HEK293T (cell line): ENCODE results near the gene IQSEC1.

ENCODE experiments used
- CTCF ChIA-PET: fragments of 350-600 bp; formaldehyde crosslinking; extraction: SDS; loops from one replicate; lab custom pipeline; 2021; ENCODE audit warnings: antibody characterized with exemption, inconsistent platforms; lab: Yijun Ruan, JAX
- POLR2A ChIA-PET: fragments of 350-600 bp; formaldehyde crosslinking; extraction: SDS; loops from one replicate; lab custom pipeline; 2020; ENCODE audit warnings: antibody characterized with exemption, inconsistent platforms; lab: Yijun Ruan, JAX
- DNase-seq: peaks from one replicate; pipeline ENCODE4 v3.0.0; 2012; ENCODE audit warnings: mixed read lengths; ENCODE audit errors: extremely low spot score
- ARNT ChIP-seq: fragments of 450-650 bp; IDR thresholded peaks from 2 replicates; pipeline ENCODE4 v1.6.1; 2017; ENCODE audit warnings: mild to moderate bottlenecking
- BHLHE40 ChIP-seq: fragments of 450-650 bp; IDR thresholded peaks from 2 replicates; pipeline ENCODE4 v1.6.1; 2016; ENCODE audit warnings: mild to moderate bottlenecking, moderate library complexity, borderline replicate concordance
- CTBP1 ChIP-seq: fragments of 450-650 bp; IDR thresholded peaks from 2 replicates; pipeline ENCODE4 v1.6.1; 2016; ENCODE audit warnings: borderline replicate concordance
- ELF4 ChIP-seq: fragments of 450-650 bp; IDR thresholded peaks from 2 replicates; pipeline ENCODE4 v1.6.1; 2017; ENCODE audit warnings: antibody characterized with exemption
- FOXA1 ChIP-seq: fragments of 450-650 bp; IDR thresholded peaks from 2 replicates; pipeline ENCODE4 v1.6.1; 2016; ENCODE audit warnings: mild to moderate bottlenecking
- FOXK2 ChIP-seq: fragments of 450-650 bp; IDR thresholded peaks from 2 replicates; pipeline ENCODE4 v1.6.1; 2016; ENCODE audit warnings: mild to moderate bottlenecking
- FOXM1 ChIP-seq: fragments of 450-650 bp; IDR thresholded peaks from 2 replicates; pipeline ENCODE4 v1.6.1; 2017; ENCODE audit warnings: mild to moderate bottlenecking, borderline replicate concordance
- HDGF ChIP-seq: fragments of 450-650 bp; IDR thresholded peaks from 2 replicates; pipeline ENCODE4 v1.6.1; 2017; ENCODE audit warnings: antibody characterized with exemption, borderline replicate concordance
- L3MBTL2 ChIP-seq: fragments of 450-650 bp; conservative IDR thresholded peaks from 2 replicates; pipeline ENCODE4 v1.6.1; 2016; ENCODE audit warnings: mild to moderate bottlenecking
- LEF1 ChIP-seq: fragments of 450-650 bp; IDR thresholded peaks from 2 replicates; pipeline ENCODE4 v1.6.1; 2017; ENCODE audit warnings: mild to moderate bottlenecking, borderline replicate concordance
- NFRKB ChIP-seq: fragments of 450-650 bp; IDR thresholded peaks from 2 replicates; pipeline ENCODE4 v1.6.1; 2016; ENCODE audit warnings: mild to moderate bottlenecking, moderate library complexity
- PKNOX1 ChIP-seq: fragments of 450-650 bp; IDR thresholded peaks from 2 replicates; pipeline ENCODE4 v1.6.1; 2016
- SP1 ChIP-seq: fragments of 450-650 bp; IDR thresholded peaks from 2 replicates; pipeline ENCODE4 v1.6.1; 2017
- SUZ12 ChIP-seq: fragments of 450-650 bp; IDR thresholded peaks from 2 replicates; pipeline ENCODE4 v1.6.1; 2016; ENCODE audit warnings: mild to moderate bottlenecking
- TARDBP ChIP-seq: fragments of 450-650 bp; IDR thresholded peaks from 2 replicates; pipeline ENCODE4 v1.6.1; 2016
- ZNF384 ChIP-seq: fragments of 450-650 bp; IDR thresholded peaks from 2 replicates; pipeline ENCODE4 v1.6.1; 2016

The IQSEC1 gene

DNA sequence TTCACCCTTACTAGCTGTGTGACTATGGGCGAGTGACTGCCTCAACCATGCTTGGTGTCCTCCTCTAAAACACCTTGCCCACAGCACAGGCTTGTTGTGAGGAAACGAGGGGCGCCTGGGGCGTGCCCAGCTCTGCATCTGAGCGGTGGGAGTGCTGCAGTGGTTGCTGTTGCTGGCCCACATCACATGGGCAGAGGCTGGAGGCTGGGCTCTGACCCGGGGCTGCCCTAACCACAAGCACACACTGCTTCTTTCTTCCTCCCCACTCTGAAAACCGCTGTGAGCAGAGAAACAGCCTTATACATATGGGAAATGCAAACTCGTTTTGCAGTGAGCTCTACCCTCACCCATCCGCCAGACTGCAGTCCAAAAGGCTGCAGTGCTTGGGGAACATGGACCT, 157.1 kb downstream of the IQSEC1 start:
- DNase-seq = no peak
- CTCF ChIA-PET = no interaction called here
- TF ChIP-seq HDGF (no peak), PKNOX1 (no peak), L3MBTL2 (no peak), TARDBP (no peak), BHLHE40 (no peak), CTBP1 (no peak), SUZ12 (no peak), ARNT (no peak), FOXA1 (no peak), FOXM1 (no peak), NFRKB (no peak), FOXK2 (no peak), LEF1 (no peak), ZNF384 (no peak), ELF4 (no peak), SP1 (no peak)
- POLR2A ChIA-PET = no interaction called here

GRCh38 chr3:12914088-12914487, 159.1 kb downstream of the IQSEC1 start:
- ChIA-PET CTCF (no interaction called here), POLR2A (no interaction called here)
- TF ChIP-seq FOXM1 (no peak), ELF4 (no peak), TARDBP (no peak), SP1 (no peak)
- DNase-seq = no peak

- CTCF ChIA-PET = no interaction called here
- TF ChIP-seq SUZ12 = no peak
- no peak for TF ChIP-seq PKNOX1
- TF ChIP-seq NFRKB = no peak
- no peak for TF ChIP-seq L3MBTL2
- no peak for TF ChIP-seq HDGF
- DNase-seq = no peak
- POLR2A ChIA-PET = no interaction called here
Measured at GRCh38 chr3:12911881-12912415, 161.3 kb downstream of the IQSEC1 start.

- ChIA-PET CTCF (no interaction called here), POLR2A (no interaction called here)
- no peak for TF ChIP-seq FOXA1
- no peak for TF ChIP-seq FOXK2
- TF ChIP-seq TARDBP = no peak
- TF ChIP-seq ZNF384 = no peak
- no peak for TF ChIP-seq BHLHE40
- TF ChIP-seq SP1 = no peak
- TF ChIP-seq CTBP1 = no peak
- no peak for TF ChIP-seq ARNT
- no peak for TF ChIP-seq HDGF
- TF ChIP-seq NFRKB = no peak
- no peak for TF ChIP-seq LEF1
- no peak for TF ChIP-seq ELF4
- no peak for TF ChIP-seq L3MBTL2
- TF ChIP-seq PKNOX1 = no peak
- TF ChIP-seq SUZ12 = no peak
- TF ChIP-seq FOXM1 = no peak
- DNase-seq = no peak
Measured at GRCh38 chr3:12910356-12911099, 162.7 kb downstream of the IQSEC1 start.

GRCh38 chr3:12909710-12910109, 163.5 kb downstream of the IQSEC1 start:
- POLR2A ChIA-PET = no interaction called here
- CTCF ChIA-PET = no interaction called here
- no peak for DNase-seq
- TF ChIP-seq FOXK2 (no peak), BHLHE40 (no peak), ZNF384 (no peak)

DNA sequence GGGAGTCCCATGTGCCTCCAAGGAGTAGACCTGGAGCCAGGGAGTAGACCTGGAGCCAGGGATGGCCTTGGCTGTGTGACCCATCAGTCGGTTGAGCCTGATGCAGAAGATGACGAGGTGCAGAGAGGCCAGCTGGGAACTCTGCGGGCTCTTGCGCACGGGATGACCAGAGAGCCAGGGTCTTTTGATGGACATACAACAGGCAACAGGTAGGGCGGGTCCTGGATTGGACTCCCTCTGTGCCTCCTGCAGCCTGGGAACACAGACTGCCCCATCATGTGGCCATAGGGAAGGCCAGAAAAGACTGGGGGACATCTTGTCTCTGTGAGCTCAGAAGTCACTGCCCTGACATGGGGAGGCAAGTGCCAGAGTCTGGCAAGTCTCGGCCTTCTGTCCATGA, 164.4 kb downstream of the IQSEC1 start:
- DNase-seq = no peak
- ChIA-PET POLR2A (no interaction called here), CTCF (no interaction called here)
- TF ChIP-seq BHLHE40 = no peak
- no peak for TF ChIP-seq LEF1
- TF ChIP-seq TARDBP = no peak
- TF ChIP-seq ZNF384 = no peak
- no peak for TF ChIP-seq FOXA1
